ENCODE measurements around the gene TSEN54. TPM values are rescaled to one million over a fixed set of nuclear protein-coding genes. Genes with fewer than 3 reads are reported as not detected.

The TSEN54 gene
- total RNA-seq, 2 experiments from 2014 or later = 76.6 to 77.8 TPM

GRCh38 chr17:75572713-75573539, 56.6 kb downstream of the TSEN54 start:
- ChIA-PET CTCF (no interaction called here), POLR2A (no interaction called here)
- Mint-ChIP-seq H3K27ac (no peak overlapping the region), H3K4me1 (ENCODE audit: low read depth) (peaks cover 5% of the 10 kb centered on the region), H3K36me3 (ENCODE audit: low read depth) (no peaks in the 10 kb centered on the region), H3K4me3 (no peak overlapping the region), H3K27me3 (ENCODE audit: low read depth) (no peaks in the 10 kb centered on the region), H3K9me3 (ENCODE audit: insufficient read depth) (no peaks in the 10 kb centered on the region)
- no peak for ATAC-seq
- no peak for DNase-seq

- Mint-ChIP-seq H3K9me3 (ENCODE audit: insufficient read depth) (no peaks in the 10 kb centered on the region), H3K4me1 (ENCODE audit: low read depth) (peaks cover 5% of the 10 kb centered on the region), H3K27me3 (ENCODE audit: low read depth) (no peaks in the 10 kb centered on the region), H3K4me3 (no peak overlapping the region), H3K27ac (no peak overlapping the region), H3K36me3 (ENCODE audit: low read depth) (no peaks in the 10 kb centered on the region)
- ATAC-seq (no peak), DNase-seq (no peak)
- ChIA-PET CTCF (no interaction called here), POLR2A (no interaction called here)
These were observed 57.2 kb downstream of the TSEN54 start for GRCh38 chr17:75573540-75573957.

GRCh38 chr17:75573994-75574393, 57.7 kb downstream of the TSEN54 start:
- DNase-seq (no peak), ATAC-seq (no peak)
- Mint-ChIP-seq H3K4me3 (no peak overlapping the region), H3K4me1 (ENCODE audit: low read depth) (peaks cover 5% of the 10 kb centered on the region), H3K9me3 (ENCODE audit: insufficient read depth) (no peaks in the 10 kb centered on the region), H3K27ac (no peak overlapping the region), H3K36me3 (ENCODE audit: low read depth) (no peaks in the 10 kb centered on the region), H3K27me3 (ENCODE audit: low read depth) (no peaks in the 10 kb centered on the region)
- CTCF ChIA-PET = no interaction called here
- POLR2A ChIA-PET = no interaction called here

Small RNA genes within 50 kb of the gene (microRNA-seq; reads per million reads assigned to microRNA genes)
- gene MIR6785 = not detected

Other genes starting within 250 kb of the TSEN54 start
- 10 to 100 TPM; 52.1 to 56.3 TPM for gene MIF4GD, start 245.3 kb upstream of the TSEN54 start, total RNA-seq
- gene SLC25A19, start 227.1 kb upstream of the TSEN54 start, total RNA-seq = 10 to 100 TPM; 41.1 to 43.6 TPM
- 100 to 1,000 TPM; 166 to 178 TPM for gene GRB2, start 110.8 kb upstream of the TSEN54 start, total RNA-seq
- gene TMEM94, start 59.9 kb upstream of the TSEN54 start, total RNA-seq = 10 to 100 TPM; 81.9 to 84.8 TPM
- under 1 TPM; 0.68 to 0.97 TPM for gene CASKIN2, start 991 bp upstream of the TSEN54 start, total RNA-seq
- gene LLGL2, start 9.2 kb downstream of the TSEN54 start, total RNA-seq = 10 to 100 TPM; 19.3 to 19.8 TPM
- gene MYO15B, start 71.3 kb downstream of the TSEN54 start, total RNA-seq = 10 to 100 TPM; 26.9 to 27.8 TPM
- gene SMIM5, start 116.9 kb downstream of the TSEN54 start, total RNA-seq = under 1 TPM in 1 of 2 experiments, not detected in 1; 0.31 TPM
- gene RECQL5, start 150.6 kb downstream of the TSEN54 start, total RNA-seq = 10 to 100 TPM; 37.6 to 43.9 TPM
- 10 to 100 TPM; 88.7 to 93.7 TPM for gene SAP30BP, start 150.8 kb downstream of the TSEN54 start, total RNA-seq
- 1 to 10 TPM in 1 of 2 experiments, under 1 TPM in 1; 0.89 to 2.0 TPM for gene ITGB4, start 204.9 kb downstream of the TSEN54 start, total RNA-seq
- 10 to 100 TPM; 52.2 to 56.9 TPM for gene GALK1, start 248.7 kb downstream of the TSEN54 start, total RNA-seq